Activated CD4-positive, CD25-positive, alpha-beta regulatory T cell (primary cell): ENCODE results near the gene UBAP2L.
"Not testable (repeated sequence)": the region's sequence is repeated elsewhere in the genome, so short reads cannot be mapped to it uniquely, and the experiment has no call there.

Source experiments
- DNase-seq, 4 experiments: peaks; one replicate each; lab custom pipeline; 2025; lab: John Stamatoyannopoulos, UW

The UBAP2L gene

GRCh38 chr1:154205778-154206177, 15.0 kb upstream of the UBAP2L start:
- not testable (repeated sequence) for DNase-seq

- DNase-seq: no peak
These were observed 14.6 kb upstream of the UBAP2L start, which contains the start of gene CFAP141 for GRCh38 chr1:154206196-154206595. CFAP141 (minus strand) TSS chr1:154206333; CDS start chr1:154206307, 26 bp downstream.

GRCh38 chr1:154207262-154207661, 13.5 kb upstream of the UBAP2L start:
- no peak for DNase-seq

GRCh38 chr1:154208677-154209388, 11.9 kb upstream of the UBAP2L start:
- DNase-seq: no peak

GRCh38 chr1:154212083-154212482, 8.7 kb upstream of the UBAP2L start:
- DNase-seq: no peak

GRCh38 chr1:154213274-154213673, 7.5 kb upstream of the UBAP2L start:
- no peak for DNase-seq

- DNase-seq: no peak
These were observed 2.2 kb upstream of the UBAP2L start for GRCh38 chr1:154218545-154218944.

- DNase-seq: no peak
These were observed 1.2 kb upstream of the UBAP2L start for GRCh38 chr1:154219541-154219940.

- DNase-seq: no peak
These were observed 169 bp downstream of the UBAP2L start for GRCh38 chr1:154220970-154221277.

GRCh38 chr1:154221278-154222001, 685 bp downstream of the UBAP2L start:
- peak; percentile 42 to 61 (median 54) for DNase-seq

GRCh38 chr1:154222518-154222917, 1.8 kb downstream of the UBAP2L start:
- DNase-seq: no peak

GRCh38 chr1:154222918-154223317, 2.2 kb downstream of the UBAP2L start:
- no peak for DNase-seq

- DNase-seq: no peak
These were observed 2.9 kb downstream of the UBAP2L start for GRCh38 chr1:154223621-154224020.

GRCh38 chr1:154225370-154225769, 4.6 kb downstream of the UBAP2L start:
- DNase-seq: no peak

GRCh38 chr1:154231112-154231511, 10.4 kb downstream of the UBAP2L start:
- DNase-seq: not testable (repeated sequence)

- DNase-seq: not testable (repeated sequence)
These were observed 12.4 kb downstream of the UBAP2L start for GRCh38 chr1:154233127-154233526.

- no peak for DNase-seq
These were observed 16.1 kb downstream of the UBAP2L start for GRCh38 chr1:154236855-154237254.

GRCh38 chr1:154237435-154237834, 16.7 kb downstream of the UBAP2L start:
- DNase-seq: no peak

- no peak for DNase-seq
These were observed 17.2 kb downstream of the UBAP2L start for GRCh38 chr1:154237880-154238506.

- DNase-seq: no peak
These were observed 18.7 kb downstream of the UBAP2L start for GRCh38 chr1:154239491-154239890.

GRCh38 chr1:154240294-154240833, 19.6 kb downstream of the UBAP2L start:
- no peak for DNase-seq

GRCh38 chr1:154241703-154242351, 21.1 kb downstream of the UBAP2L start:
- no peak for DNase-seq
